Stimulated activated CD8-positive, alpha-beta memory T cell treated with anti-CD3 and anti-CD28 coated beads, Interleukin-7, amount 100 ng/mL, for 4 hours (primary cell): ENCODE measurements around the gene SULT1C4.
"Not testable (repeated sequence)": the region's sequence is repeated elsewhere in the genome, so short reads cannot be mapped to it uniquely, and the experiment has no call there.

Experiments
- DNase-seq, 2 donors: peaks; one replicate each; pipeline ENCODE4 v3.0.0-alpha.2; 2020; ENCODE audit warnings: low read depth in 2 of 2

Gene SULT1C4

GRCh38 chr2:108413711-108414095 lies 35.9 kb downstream of the SULT1C4 start:
- no peak for DNase-seq

- DNase-seq = no peak
These were observed 36.6 kb downstream of the SULT1C4 start for GRCh38 chr2:108414256-108414876.

DNA sequence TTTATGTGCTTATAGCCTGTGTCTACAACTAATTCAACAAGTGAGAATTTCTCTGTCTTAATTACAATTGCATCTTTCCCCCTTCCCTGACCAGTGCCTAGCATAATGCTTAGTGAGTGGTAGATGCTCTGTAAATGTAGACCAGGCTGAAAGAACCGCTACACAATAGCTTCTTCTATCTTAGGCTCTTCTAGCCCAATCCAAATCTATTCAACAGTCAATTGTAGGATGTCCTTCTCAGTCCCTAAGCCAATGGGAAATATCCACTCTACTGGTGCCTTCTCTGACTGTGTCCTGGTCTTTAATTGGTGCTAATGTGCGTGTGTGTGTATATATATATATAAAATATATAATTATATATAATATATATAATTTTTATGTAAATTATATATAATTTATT lies 37.2 kb downstream of the SULT1C4 start:
- no peak for DNase-seq

GRCh38 chr2:108417254-108417653 lies 39.5 kb downstream of the SULT1C4 start:
- no peak for DNase-seq

GRCh38 chr2:108418416-108418815 lies 40.7 kb downstream of the SULT1C4 start:
- DNase-seq = no peak

DNA sequence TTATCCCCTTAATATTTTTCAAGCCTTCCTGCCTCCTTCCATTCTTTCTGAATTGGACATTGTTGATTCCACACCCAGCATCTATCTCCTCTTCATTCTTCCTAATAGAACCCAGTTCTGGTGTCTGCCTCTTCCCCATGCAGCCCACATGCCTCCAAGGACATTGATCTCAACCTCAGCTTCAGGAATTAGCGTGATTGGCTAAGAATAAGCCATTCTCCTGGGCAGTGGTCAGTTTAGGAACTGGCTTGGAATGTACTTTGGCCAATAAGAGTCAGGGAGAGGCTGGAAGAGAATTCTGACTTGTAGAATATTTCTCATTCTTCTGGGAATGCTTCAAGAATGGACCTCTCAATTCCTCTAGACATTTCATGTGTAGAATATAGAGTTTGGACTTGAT lies 45.3 kb downstream of the SULT1C4 start:
- DNase-seq = no peak

GRCh38 chr2:108423502-108424251 lies 45.9 kb downstream of the SULT1C4 start:
- DNase-seq = no peak

DNA sequence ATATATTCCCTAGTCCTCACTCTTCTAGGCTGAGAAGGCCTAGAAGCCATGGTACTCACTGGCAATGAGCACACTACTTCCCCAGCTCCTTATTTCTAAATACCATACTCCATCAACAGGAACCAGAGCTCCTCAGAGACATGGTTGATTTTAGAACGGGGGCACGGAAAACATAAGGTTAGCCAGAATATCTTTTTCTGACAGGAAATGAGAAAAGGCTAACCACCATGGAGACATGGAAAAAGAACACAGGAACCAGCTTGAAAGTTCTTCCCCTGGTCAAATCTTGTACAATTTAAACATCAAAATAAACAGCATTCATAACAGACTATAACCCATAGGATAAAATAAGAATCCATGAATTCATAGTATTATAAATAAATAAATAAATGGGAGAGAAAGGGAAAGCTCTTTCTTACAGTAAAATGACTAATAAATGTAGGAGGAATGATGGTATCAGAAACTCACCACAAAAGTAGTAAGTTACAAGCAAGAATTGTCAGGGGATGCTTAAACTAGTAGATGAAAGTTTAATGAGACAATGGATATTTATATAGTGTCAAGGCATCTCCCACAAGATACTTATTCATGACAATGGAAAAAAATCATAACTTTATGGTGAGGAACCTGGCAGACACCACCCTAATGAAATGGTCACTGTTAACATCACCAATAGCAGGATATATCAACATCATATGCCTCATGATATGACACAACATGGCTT lies 50.7 kb downstream of the SULT1C4 start:
- no peak for DNase-seq

DNA sequence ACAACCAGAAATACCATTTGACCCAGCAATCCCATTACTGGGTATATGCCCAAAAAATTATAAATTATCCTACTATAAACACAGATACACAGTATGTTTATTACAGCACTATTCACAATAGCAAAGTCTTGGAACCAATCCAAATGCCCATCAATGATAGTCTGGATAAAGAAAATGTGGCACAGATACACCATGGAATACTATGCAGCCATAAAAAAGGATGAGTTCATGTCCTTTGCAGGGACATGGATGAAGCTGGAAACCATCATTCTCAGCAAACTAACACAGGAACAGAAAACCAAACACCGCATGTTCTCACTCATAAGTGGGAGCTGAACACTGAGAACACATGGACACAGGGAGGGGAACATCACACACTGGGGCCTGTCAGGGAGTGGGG lies 57.8 kb downstream of the SULT1C4 start:
- DNase-seq = not testable (repeated sequence)

DNA sequence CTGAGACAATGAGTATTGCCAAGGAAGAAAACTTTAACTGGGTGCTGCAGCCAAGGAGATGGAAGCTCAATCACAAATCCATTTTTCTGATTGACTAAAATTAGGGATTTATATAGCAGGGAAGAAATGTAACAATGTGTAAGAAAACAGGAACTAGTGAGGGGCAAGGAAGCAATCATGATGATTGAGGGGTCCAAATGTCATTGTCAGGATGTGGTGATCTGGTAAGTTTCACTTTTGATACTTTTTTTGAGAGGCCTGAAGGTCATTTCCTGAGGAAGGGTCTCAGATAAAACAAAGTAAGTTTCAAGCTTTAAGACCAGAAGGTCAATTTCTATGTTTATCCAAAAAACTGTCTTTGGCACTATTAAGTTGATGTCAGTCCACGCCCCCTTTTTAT lies 59.2 kb downstream of the SULT1C4 start:
- no peak for DNase-seq
